Stomach (tissue), 4 donors: ENCODE data around the gene SGK2.

Experiments
- EP300 ChIP-seq: sonication (generic); formaldehyde crosslinking; IDR thresholded peaks from one replicate; pipeline ENCODE4 v1.6.1; 2017; ENCODE audit warnings: antibody characterized with exemption
- POLR2A ChIP-seq, 4 donors: fragments of 450-650 bp; IDR thresholded peaks; one replicate each; pipeline ENCODE4 v1.6.1; 2016; ENCODE audit warnings: antibody characterized with exemption in 4 of 4, control low read depth in 2 of 4, mild to moderate bottlenecking in 1 of 4, moderate library complexity in 1 of 4
- POLR2AphosphoS5 ChIP-seq, 3 donors: sonication (generic); formaldehyde crosslinking; IDR thresholded peaks; one replicate each; pipeline ENCODE4 v1.6.1; 2016; ENCODE audit warnings: antibody characterized with exemption in 3 of 3
- TF ChIP-seq, protein P1 (sequence below), 7 experiments: fragments of 450-650 bp in 4 of 7; fragments of 200-600 bp in 3 of 7; sonication (generic) in 3 of 7; IDR thresholded peaks; one replicate each; pipeline ENCODE4 v1.5.1; 2016 to 2019; ENCODE audit warnings: antibody characterized with exemption in 7 of 7, control low read depth in 2 of 7, mild to moderate bottlenecking in 1 of 7

DNA sequence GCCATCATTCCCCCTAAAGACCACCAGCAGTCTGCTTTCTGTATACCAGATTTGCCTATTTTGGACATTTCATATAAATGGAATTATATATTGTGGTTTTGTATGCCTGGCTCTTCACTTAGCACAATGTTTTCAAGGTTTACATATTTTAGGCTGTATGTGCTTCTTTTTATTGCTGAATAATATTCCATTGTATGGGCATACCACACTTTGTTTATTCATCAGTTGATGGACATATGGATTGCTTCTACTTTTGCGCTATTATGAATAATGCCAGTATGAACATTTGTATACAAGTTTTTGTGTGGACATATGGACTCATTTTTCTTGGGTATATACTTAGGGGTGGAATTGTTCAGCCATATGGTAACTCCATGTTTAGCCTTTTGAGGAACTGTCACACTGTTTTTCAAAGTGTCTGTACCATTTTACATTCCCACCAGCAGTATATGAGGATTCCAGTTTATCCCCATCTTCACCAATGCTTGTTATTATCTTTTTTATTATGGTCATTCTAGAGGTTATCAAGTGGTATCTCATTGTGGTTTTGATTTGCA lies 38.7 kb upstream of the SGK2 start:
- TF ChIP-seq, protein P1, sequence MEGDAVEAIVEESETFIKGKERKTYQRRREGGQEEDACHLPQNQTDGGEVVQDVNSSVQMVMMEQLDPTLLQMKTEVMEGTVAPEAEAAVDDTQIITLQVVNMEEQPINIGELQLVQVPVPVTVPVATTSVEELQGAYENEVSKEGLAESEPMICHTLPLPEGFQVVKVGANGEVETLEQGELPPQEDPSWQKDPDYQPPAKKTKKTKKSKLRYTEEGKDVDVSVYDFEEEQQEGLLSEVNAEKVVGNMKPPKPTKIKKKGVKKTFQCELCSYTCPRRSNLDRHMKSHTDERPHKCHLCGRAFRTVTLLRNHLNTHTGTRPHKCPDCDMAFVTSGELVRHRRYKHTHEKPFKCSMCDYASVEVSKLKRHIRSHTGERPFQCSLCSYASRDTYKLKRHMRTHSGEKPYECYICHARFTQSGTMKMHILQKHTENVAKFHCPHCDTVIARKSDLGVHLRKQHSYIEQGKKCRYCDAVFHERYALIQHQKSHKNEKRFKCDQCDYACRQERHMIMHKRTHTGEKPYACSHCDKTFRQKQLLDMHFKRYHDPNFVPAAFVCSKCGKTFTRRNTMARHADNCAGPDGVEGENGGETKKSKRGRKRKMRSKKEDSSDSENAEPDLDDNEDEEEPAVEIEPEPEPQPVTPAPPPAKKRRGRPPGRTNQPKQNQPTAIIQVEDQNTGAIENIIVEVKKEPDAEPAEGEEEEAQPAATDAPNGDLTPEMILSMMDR (IDR thresholded peaks at IDR 0.05), result no peak
- no peak for TF ChIP-seq POLR2A (IDR thresholded peaks at IDR 0.05)
- TF ChIP-seq POLR2AphosphoS5 (IDR thresholded peaks at IDR 0.05), result no peak
- TF ChIP-seq EP300, result no peak
